Smooth muscle cell (in vitro differentiated cells): ENCODE results near the gene PPIE. TPM values are rescaled to one million over a fixed set of nuclear protein-coding genes. Genes with fewer than 3 reads are reported as not detected.

Source experiments
- DNase-seq: peaks from one replicate; lab custom pipeline; 2025; ENCODE audit not compliant: unreplicated experiment; lab: John Stamatoyannopoulos, UW
- H2AFZ ChIP-seq: fragments of 200-600 bp; sonication (generic); 2 replicates; pipeline ENCODE4 v1.6.0; 2016; ENCODE audit warnings: antibody characterized with exemption, low read depth, mild to moderate bottlenecking
- H3F3A ChIP-seq: fragments of 200-600 bp; sonication (generic); 2 replicates; pipeline ENCODE4 v1.6.0; 2017; ENCODE audit warnings: antibody characterized with exemption, low read depth
- H3K27ac ChIP-seq: fragments of 200-600 bp; sonication (generic); 2 replicates; pipeline ENCODE4 v1.5.1; 2016; ENCODE audit warnings: low read depth, mild to moderate bottlenecking
- H3K27me3 ChIP-seq: fragments of 200-600 bp; sonication (generic); 2 replicates; pipeline ENCODE4 v1.6.1; 2016; ENCODE audit warnings: low read depth, mild to moderate bottlenecking
- H3K36me3 ChIP-seq: fragments of 200-600 bp; sonication (generic); 2 replicates; pipeline ENCODE4 v1.5.1; 2016; ENCODE audit warnings: low read depth
- H3K4me1 ChIP-seq: fragments of 200-600 bp; sonication (generic); 2 replicates; pipeline ENCODE4 v1.5.1; 2016; ENCODE audit warnings: low read depth
- H3K4me2 ChIP-seq: fragments of 200-600 bp; sonication (generic); 2 replicates; pipeline ENCODE4 v1.6.0; 2016; ENCODE audit warnings: mild to moderate bottlenecking
- H3K4me3 ChIP-seq: fragments of 200-600 bp; sonication (generic); 2 replicates; pipeline ENCODE4 v1.5.1; 2016; ENCODE audit warnings: mild to moderate bottlenecking
- H3K79me2 ChIP-seq: fragments of 200-600 bp; sonication (generic); 2 replicates; pipeline ENCODE4 v1.6.0; 2016; ENCODE audit warnings: low read depth, mild to moderate bottlenecking
- H3K9ac ChIP-seq: fragments of 200-600 bp; sonication (generic); 2 replicates; pipeline ENCODE4 v1.6.0; 2016; ENCODE audit warnings: low read depth
- H3K9me3 ChIP-seq: fragments of 200-600 bp; sonication (generic); replicated peaks from 2 replicates; pipeline ENCODE4 v1.5.1; 2016; ENCODE audit warnings: low read depth
- H4K20me1 ChIP-seq: fragments of 200-600 bp; sonication (generic); 2 replicates; pipeline ENCODE4 v1.6.0; 2016; ENCODE audit warnings: low read depth
- WGBS: methylation state at CpG from one replicate; pipeline ENCODE4 v1.1.7; 2016; ENCODE audit warnings: low lambda C conversion rate; 5-methylcytosine and 5-hydroxymethylcytosine counted together
- polyA plus RNA-seq: library from polyadenylated mRNA; unstranded; fragments of >200 nt; fragmentation: Nextera tagmentation; extraction: Ambion mirVana; gene quantifications from 2 replicates; pipeline ENCODE4 v1.2.1, GENCODE V29; 2016
- total RNA-seq: library from RNA; depleted of rRNA; stranded (reverse); fragments of >200 nt; gene quantifications from 2 replicates; pipeline ENCODE4 v1.2.3, GENCODE V29; 2014
- TF ChIP-seq, protein P1 (sequence below): fragments of 200-600 bp; sonication (generic); IDR thresholded peaks from 2 replicates; pipeline ENCODE4 v1.5.1; 2017; ENCODE audit warnings: borderline replicate concordance, mild to moderate bottlenecking, antibody characterized with exemption; ENCODE audit not compliant: insufficient read depth, poor library complexity, severe bottlenecking

Gene PPIE
- total and polyA plus RNA-seq, 2 experiments from 2014 or later, result 47.8 to 62.0 TPM

DNA sequence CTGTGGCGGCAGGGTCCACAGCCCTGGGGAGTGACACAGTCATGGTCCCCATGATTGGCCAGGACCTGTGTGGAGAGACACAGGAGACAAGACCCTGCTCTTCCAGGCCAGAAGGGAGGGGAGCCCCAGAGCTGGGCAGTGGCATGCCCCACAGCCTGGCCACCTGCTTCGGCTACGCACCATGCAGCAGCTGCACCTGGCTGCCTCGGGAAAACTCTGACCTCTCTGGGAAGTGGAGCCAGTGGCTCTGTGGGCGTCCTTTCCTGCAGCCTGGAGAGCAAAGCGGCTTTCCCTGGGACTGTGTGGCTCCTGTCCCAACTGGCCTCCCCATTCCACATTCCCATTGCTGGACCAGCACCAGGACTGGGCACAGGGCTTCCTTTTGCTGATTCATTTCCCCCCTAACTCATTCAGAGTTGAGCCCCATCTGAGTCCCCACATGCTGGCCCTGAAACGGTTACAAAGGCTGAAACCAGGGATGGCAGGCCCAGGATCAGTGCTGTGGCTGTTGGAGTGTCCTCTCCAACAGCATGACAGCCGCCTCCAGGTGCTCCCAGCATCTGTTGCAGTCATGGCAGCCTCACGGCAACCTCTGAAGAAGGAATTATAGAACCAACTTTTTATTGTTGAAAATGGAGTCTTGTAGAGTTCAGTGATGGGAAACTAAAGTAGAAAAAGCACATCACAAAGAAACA is 17.4 kb downstream of the PPIE start:
- Histone ChIP-seq H3K27ac (no peak overlapping the region), H3K4me3 (no peak overlapping the region), H3K9ac (no peak overlapping the region), H3K79me2 (no peaks in the 10 kb centered on the region), H3K9me3 (no peaks in the 10 kb centered on the region), H3F3A (no peaks in the 10 kb centered on the region), H3K27me3 (no peaks in the 10 kb centered on the region), H3K4me1 (no peaks in the 10 kb centered on the region), H2AFZ (no peak overlapping the region), H3K4me2 (no peak overlapping the region), H4K20me1 (no peaks in the 10 kb centered on the region), H3K36me3 (peaks cover 12% of the 10 kb centered on the region)
- WGBS, result 97% methylated on average over 9 of the region's 9 CpGs
- TF ChIP-seq, protein P1, sequence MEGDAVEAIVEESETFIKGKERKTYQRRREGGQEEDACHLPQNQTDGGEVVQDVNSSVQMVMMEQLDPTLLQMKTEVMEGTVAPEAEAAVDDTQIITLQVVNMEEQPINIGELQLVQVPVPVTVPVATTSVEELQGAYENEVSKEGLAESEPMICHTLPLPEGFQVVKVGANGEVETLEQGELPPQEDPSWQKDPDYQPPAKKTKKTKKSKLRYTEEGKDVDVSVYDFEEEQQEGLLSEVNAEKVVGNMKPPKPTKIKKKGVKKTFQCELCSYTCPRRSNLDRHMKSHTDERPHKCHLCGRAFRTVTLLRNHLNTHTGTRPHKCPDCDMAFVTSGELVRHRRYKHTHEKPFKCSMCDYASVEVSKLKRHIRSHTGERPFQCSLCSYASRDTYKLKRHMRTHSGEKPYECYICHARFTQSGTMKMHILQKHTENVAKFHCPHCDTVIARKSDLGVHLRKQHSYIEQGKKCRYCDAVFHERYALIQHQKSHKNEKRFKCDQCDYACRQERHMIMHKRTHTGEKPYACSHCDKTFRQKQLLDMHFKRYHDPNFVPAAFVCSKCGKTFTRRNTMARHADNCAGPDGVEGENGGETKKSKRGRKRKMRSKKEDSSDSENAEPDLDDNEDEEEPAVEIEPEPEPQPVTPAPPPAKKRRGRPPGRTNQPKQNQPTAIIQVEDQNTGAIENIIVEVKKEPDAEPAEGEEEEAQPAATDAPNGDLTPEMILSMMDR, result no peak
- DNase-seq, result no peak

DNA sequence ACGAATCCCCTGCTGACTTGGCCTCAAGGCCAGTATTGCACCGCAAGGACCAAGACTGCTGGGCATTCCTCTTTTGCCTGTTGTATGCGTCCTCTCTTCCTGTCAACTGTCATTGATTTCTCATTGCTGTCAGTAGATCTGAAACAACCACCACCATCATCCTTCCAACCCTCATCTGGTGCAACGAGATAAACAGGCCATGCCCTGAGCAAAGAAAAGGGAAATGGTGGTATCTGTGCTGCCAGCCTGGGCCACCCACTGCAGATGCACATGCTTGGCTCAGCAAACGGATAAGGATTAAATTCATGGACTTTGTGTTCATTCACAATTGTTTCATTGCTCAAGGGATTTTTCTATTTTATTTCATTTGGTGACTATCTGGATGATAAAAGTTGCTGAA is 18.8 kb downstream of the PPIE start:
- TF ChIP-seq, protein P1, result no peak
- H3K36me3 ChIP-seq, result peaks cover 4% of the 10 kb centered on the region
- H3K27me3 ChIP-seq, result no peaks in the 10 kb centered on the region
- no peaks in the 10 kb centered on the region for H3K9me3 ChIP-seq
- 94% methylated on average over 5 of the region's 5 CpGs for WGBS
- no peaks in the 10 kb centered on the region for H3K79me2 ChIP-seq
- H3K4me3 ChIP-seq, result no peak overlapping the region
- H3K4me1 ChIP-seq, result no peaks in the 10 kb centered on the region
- no peaks in the 10 kb centered on the region for H3F3A ChIP-seq
- H3K27ac ChIP-seq, result no peak overlapping the region
- no peak overlapping the region for H3K4me2 ChIP-seq
- DNase-seq, result no peak
- H3K9ac ChIP-seq, result no peak overlapping the region
- H4K20me1 ChIP-seq, result no peaks in the 10 kb centered on the region
- H2AFZ ChIP-seq, result no peak overlapping the region

DNA sequence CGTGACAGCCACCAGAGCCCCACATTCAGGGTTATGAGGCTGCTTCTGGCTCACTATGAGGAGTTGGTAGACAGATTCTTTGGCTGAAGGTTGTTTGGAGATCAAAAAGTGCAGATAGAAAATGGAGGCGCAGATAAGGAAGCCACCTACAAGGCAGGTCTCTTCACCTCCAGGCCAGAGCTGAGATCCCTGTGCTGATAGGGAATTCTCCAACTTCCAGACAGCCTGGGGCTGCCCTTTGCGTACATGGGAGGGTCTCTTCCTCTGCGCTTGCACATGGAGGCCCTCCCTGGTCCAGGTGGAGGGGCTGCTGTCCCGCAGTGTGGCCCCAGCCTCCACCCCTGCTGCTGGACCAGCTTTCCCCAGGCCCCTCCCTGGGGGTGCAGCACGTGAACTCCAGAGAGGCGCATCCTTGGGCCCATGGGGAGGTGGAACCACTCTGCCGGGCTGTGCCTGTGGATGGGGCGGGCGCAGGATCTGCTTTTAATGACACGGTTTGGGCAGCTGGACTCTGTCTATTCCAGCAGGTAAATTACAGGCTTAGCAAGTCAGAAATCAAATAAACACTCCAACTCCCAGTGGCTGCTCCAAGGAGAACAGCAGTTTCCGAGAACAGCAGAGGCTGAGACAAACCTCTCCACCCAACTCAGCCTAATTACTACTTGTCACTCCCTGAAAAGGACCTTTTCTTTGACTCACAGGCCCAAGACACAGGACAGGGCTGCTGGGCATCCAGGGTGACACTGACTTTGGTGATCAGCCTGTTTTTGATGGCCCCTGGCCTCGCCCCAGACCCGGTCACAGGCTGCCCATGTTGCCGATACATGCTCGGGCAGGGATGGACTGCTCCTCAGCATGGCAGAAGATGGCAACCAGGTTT is 20.1 kb downstream of the PPIE start:
- H4K20me1 ChIP-seq, result no peaks in the 10 kb centered on the region
- H3K27me3 ChIP-seq, result no peaks in the 10 kb centered on the region
- no peak overlapping the region for H3K27ac ChIP-seq
- no peaks in the 10 kb centered on the region for H3K4me1 ChIP-seq
- no peak for DNase-seq
- H3K36me3 ChIP-seq, result no peaks in the 10 kb centered on the region
- H2AFZ ChIP-seq, result no peak overlapping the region
- H3K9me3 ChIP-seq, result no peaks in the 10 kb centered on the region
- no peaks in the 10 kb centered on the region for H3F3A ChIP-seq
- H3K9ac ChIP-seq, result no peak overlapping the region
- no peak overlapping the region for H3K4me3 ChIP-seq
- 90% methylated on average over 15 of the region's 16 CpGs for WGBS
- no peaks in the 10 kb centered on the region for H3K79me2 ChIP-seq
- TF ChIP-seq, protein P1, result no peak
- H3K4me2 ChIP-seq, result no peak overlapping the region
